ENCODE results near the gene HSD3B7.

GRCh38 chr16:30941600-30942425 is 43.2 kb upstream of the HSD3B7 start:
- TF ChIP-seq TAF1 (IDR thresholded peaks at IDR 0.05; ENCODE audit: low read depth) (no peak), TCF12 (IDR thresholded peaks at IDR 0.05; ENCODE audit: low read depth) (no peak), RAD21 (IDR thresholded peaks at IDR 0.05; ENCODE audit: low read depth) (peak; percentile 74), USF1 (IDR thresholded peaks at IDR 0.05) (0 out of 2 replicates have a peak, but pooled peaks have one; percentile 27), EGR1 (IDR thresholded peaks at IDR 0.05) (no peak), EP300 (IDR thresholded peaks at IDR 0.05; ENCODE audit: borderline replicate concordance) (no peak), ZBTB7A (IDR thresholded peaks at IDR 0.05; ENCODE audit: low read depth) (no peak), YY1 (IDR thresholded peaks at IDR 0.05; ENCODE audit: low read depth) (no peak), CEBPB (IDR thresholded peaks at IDR 0.05) (no peak), FOXM1 (IDR thresholded peaks at IDR 0.05; ENCODE audit: borderline replicate concordance, low read depth) (no peak)
- TF ChIP-seq, protein P1, sequence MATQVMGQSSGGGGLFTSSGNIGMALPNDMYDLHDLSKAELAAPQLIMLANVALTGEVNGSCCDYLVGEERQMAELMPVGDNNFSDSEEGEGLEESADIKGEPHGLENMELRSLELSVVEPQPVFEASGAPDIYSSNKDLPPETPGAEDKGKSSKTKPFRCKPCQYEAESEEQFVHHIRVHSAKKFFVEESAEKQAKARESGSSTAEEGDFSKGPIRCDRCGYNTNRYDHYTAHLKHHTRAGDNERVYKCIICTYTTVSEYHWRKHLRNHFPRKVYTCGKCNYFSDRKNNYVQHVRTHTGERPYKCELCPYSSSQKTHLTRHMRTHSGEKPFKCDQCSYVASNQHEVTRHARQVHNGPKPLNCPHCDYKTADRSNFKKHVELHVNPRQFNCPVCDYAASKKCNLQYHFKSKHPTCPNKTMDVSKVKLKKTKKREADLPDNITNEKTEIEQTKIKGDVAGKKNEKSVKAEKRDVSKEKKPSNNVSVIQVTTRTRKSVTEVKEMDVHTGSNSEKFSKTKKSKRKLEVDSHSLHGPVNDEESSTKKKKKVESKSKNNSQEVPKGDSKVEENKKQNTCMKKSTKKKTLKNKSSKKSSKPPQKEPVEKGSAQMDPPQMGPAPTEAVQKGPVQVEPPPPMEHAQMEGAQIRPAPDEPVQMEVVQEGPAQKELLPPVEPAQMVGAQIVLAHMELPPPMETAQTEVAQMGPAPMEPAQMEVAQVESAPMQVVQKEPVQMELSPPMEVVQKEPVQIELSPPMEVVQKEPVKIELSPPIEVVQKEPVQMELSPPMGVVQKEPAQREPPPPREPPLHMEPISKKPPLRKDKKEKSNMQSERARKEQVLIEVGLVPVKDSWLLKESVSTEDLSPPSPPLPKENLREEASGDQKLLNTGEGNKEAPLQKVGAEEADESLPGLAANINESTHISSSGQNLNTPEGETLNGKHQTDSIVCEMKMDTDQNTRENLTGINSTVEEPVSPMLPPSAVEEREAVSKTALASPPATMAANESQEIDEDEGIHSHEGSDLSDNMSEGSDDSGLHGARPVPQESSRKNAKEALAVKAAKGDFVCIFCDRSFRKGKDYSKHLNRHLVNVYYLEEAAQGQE (IDR thresholded peaks at IDR 0.05; ENCODE audit: low read depth): no peak
- TF ChIP-seq, protein P2, sequence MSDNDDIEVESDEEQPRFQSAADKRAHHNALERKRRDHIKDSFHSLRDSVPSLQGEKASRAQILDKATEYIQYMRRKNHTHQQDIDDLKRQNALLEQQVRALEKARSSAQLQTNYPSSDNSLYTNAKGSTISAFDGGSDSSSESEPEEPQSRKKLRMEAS (IDR thresholded peaks at IDR 0.05): peak; percentile 63; the same call in 1 of the 2 replicates

Data from Ishikawa (cell line).